ENCODE results near the gene CRYGD.
"Not testable (repeated sequence)": the region's sequence is repeated elsewhere in the genome, so short reads cannot be mapped to it uniquely, and the experiment has no call there.

CRYGD gene

DNA sequence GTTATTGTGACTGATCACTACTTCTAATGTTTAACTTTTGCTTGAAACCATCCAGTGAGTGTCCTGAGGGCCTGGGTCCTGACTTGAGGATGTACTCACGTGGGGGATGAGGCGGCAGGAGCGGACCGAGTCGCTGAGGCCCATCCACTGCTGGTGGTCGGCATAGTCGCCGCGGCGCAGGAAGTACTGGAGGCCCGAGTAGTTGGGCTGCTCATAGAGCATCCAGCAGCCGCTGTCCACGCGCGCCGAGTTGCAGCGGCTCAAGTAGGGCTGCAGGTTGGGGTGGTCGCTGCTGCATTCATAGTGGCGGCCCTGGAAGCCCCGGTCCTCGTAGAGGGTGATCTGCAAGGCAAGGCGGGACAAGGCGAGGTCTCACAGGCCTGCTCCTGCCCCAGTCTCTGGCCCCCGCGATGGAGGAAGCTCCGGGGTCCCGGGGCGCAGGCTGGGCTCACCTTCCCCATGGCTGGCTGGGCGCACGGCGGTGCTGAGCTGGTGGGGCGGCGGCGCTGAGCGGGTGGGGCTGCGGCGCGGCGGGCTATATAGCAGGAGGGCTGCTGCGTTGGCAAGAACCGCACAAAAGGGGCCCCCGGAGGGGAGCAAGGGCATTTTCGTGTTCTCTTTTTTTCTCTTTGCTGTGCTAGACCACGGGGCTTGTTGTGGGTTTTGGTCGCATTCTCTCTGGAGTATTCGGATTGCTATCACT, at the start of gene CRYGD:
Gene CRYGD, minus strand, starts transcription at position 512 of the 703 bp plus-strand sequence. Its CDS starts 51 bp downstream, at position 461.
- not testable (repeated sequence) for DNase-seq (ENCODE audit: low spot score)

DNA sequence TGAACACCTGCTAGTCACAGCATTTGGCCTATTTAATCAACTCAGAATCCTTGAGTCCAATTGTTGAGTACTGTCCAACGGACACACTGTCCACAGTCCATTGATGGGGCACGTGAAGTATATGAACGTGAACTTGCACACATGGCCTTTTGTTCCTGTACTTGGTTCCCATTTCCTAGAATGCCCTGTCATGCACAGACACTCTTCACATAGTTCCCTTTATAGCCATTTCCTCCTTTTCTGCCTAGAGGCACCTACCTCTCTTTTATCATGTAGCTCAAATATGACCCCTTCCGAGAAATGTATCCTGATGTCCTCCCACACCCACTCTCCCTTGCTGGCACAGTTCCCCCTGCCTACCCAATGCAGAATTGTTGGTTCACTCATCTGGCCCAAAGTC, 47.8 kb upstream of the CRYGD start:
- DNase-seq (ENCODE audit: low spot score), result no peak

DNA sequence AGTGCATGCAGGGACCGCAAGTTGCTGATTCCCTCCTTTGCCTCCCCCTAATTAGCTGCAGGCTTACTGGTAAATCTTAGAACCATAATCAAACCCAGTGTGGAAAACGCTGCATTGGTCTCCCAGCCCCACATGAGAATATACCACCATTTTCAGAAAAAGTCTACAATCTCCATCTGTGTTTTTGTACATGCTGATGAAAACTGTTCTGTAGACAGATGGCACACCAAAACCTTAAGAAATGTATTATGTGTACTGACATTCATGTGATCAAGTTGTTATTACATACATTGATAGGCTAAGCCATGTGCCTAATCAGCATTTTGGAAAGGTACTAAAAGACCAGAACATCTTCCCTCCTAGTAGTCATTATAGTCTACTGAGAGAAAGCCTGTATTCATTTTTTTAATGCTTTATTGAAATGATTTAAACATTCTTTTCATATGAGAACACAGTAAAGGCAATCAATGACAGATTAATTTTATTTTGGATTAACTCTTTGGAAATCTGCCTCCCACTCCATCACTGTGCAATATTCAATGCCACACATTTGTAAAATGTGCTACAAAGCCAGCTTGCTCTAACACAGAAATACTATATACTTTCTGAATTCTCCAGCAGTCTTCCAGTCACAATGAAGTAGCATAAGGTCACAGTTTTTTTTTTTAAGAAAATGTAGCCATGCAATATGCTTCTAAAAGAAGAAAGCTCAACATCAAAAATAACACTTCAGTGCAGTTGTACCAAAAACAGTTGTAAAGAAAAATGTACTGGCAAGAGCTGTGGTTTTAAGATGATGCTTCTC, 40.8 kb upstream of the CRYGD start:
- no peak for DNase-seq (ENCODE audit: low spot score)

DNA sequence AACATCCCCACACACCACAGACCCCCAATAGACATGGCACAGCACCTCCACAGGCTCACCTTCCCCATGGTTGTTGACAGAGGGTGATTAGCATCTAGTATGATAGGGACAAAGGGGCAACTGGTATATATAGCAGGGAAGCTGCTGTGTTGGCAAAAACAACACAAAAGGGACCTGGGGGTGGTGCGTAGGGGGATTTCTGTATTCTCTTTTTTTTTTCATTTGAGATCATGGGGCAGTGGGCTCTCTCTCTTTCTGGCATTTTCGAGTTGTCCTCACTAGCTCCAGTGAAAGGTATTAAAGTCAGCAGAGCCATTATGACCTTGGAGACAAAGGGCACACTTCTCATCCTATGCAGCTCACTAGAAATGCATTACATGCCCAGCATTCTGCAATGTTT, 39.2 kb upstream of the CRYGD start, which contains the start of gene CRYGA:
Gene CRYGA, minus strand, starts transcription at position 101 of the 400 bp plus-strand sequence. Its CDS starts 33 bp downstream, at position 68.
- DNase-seq (ENCODE audit: low spot score), result no peak

DNA sequence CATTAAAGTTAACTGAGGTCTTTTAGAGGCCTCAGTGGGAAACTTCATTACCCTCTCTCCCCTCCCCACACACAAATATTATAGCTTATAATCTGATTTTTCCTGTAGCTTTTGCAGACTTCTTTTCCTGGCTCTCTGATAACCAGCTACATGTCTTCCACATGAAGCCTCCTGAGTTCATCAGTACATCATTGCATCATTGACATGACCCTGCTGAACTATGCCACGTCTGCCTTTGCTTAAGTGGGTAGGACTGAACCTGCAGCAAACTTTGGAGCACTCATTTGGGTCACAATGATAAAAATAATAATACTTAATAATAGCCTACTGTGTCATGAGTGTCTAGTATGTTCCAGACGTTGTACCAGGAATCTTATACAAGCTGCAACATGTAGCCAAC, 32.1 kb upstream of the CRYGD start:
- no peak for DNase-seq (ENCODE audit: low spot score)

DNA sequence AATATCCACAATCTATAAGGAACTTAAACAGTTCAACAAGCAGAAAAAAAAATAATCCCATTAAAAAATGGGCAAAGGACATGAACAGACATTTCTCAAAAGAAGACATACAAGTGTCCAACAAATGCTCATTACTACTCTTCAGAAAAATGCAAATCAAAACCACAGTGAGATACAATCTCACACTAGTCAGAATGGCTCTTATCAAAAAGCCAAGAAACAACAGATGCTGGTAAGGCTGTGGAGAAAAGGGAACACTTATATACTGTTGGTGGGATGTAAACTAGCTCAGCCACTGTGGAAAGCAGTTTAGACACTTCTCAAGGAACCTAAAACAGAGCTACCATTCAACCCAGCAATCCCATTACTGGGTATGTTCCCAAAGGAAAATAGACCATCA, 28.8 kb upstream of the CRYGD start:
- no peak for DNase-seq (ENCODE audit: low spot score)

DNA sequence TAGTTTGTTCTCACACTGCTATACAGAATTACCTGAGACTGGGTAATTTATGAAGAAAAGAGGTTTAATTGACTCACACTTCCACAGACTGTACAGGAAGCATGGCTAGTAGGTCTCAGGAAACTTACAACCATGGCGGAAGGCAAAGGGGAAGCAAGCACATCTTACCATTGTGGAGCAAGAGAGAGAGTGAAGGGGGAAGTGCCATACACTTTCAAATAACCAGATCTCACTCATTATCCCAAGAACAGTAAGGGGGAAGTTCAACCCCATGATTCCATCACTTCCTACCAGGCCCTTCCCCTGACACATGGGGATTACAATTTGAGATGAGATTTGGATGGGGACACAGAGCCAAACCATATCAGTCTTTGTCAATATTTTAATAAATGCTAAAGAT, 26.6 kb upstream of the CRYGD start:
- DNase-seq (ENCODE audit: low spot score), result no peak

DNA sequence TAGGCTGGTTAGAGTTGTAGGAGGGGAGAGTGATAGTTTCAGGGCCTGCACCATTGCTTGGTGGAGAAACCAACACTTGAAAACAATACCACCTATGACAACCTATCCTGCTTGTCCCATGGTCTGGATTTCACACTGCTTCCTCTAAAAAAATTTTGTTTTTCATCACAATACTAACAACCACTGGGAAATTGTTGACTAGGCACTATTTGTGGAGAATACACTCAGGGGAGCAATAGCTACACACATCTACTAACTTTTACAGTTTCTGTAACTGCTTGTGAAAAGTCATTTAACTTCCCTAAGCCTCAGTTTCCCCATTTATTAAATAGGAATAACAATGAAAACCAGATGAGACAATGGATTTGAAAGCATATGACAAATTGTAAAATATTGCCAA, 25.8 kb upstream of the CRYGD start:
- no peak for DNase-seq (ENCODE audit: low spot score)

DNA sequence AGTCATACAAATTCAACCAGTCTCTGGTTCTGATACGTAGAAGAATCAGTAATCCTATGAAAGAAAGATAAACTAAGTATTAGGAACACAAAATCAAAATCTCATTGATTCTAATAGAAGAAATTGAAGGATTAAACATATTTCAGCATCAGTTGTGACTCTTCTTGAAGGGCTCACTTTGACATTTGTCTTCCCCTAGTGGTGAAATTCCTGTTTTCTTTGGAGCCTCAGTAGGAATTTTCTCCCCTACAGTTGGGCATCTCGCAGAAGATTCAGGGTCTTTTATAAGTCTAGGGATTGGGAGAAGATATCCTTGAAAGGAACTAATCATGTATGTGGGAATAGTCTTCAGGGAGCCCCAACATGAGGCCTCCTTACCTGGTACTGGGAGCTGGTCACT, 24.5 kb upstream of the CRYGD start:
- DNase-seq (ENCODE audit: low spot score), result no peak

DNA sequence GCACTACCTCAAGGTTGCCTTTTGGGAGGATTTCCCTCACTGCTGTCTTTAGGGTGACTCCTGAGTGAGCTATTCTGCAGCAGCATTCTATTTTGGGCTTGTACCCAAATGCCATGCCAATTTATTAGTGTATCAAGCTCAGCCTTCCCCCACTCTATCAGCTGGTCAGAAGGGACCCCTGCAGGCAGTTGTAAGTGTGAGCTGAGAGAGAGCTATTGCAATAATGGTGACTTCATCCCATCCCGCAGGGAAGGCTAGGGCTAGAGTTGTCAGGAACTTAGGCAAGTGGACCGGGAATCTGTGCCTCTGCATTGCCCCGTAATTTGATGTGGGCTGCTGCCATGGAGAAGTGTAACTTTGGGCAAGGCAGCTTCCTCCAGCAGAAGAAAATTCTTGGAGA, 23.4 kb upstream of the CRYGD start:
- DNase-seq (ENCODE audit: low spot score), result no peak

DNA sequence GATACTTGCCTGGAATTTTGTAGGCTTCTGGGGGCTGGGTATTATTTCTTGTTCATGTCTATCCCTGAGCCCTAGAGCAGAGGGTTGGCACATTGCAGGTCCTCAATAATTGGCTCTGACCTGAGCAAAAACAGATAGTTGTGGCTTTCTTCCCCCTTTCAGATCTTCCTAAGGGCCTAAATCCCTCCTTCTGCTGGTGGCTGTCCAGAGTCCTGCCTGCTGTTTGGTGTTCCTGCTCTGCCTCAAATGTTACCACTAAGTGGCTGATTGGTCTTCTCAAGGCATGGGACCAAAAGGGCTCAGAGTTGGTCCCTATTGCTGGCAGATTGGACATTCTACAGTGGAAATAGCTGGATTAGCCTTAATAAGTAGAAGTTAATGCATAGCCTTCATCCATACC, 22.7 kb upstream of the CRYGD start:
- no peak for DNase-seq (ENCODE audit: low spot score)

DNA sequence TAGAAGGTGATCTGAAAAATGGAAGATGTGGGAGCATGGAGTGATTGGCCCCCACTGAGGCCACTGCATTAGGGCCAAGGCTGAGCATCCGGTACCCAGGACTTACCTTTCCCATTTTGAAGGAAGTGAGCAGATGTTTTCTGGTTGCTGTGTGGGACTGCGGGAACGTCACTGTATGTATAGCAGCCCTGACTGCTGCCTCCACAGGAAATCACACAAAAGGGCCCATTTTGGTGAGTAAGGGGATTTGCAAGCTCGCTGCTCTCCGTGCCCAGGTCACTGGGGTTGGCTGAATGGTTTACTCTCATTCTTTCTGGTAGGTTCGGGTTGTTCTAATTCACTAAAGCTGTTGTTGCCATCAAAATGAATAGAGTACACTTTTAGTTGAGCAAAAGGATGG, 21.7 kb upstream of the CRYGD start, which contains the start of gene CRYGB:
Gene CRYGB, minus strand, starts transcription at position 153 of the 400 bp plus-strand sequence. Its CDS starts 38 bp downstream, at position 115.
- DNase-seq (ENCODE audit: low spot score), result no peak

DNA sequence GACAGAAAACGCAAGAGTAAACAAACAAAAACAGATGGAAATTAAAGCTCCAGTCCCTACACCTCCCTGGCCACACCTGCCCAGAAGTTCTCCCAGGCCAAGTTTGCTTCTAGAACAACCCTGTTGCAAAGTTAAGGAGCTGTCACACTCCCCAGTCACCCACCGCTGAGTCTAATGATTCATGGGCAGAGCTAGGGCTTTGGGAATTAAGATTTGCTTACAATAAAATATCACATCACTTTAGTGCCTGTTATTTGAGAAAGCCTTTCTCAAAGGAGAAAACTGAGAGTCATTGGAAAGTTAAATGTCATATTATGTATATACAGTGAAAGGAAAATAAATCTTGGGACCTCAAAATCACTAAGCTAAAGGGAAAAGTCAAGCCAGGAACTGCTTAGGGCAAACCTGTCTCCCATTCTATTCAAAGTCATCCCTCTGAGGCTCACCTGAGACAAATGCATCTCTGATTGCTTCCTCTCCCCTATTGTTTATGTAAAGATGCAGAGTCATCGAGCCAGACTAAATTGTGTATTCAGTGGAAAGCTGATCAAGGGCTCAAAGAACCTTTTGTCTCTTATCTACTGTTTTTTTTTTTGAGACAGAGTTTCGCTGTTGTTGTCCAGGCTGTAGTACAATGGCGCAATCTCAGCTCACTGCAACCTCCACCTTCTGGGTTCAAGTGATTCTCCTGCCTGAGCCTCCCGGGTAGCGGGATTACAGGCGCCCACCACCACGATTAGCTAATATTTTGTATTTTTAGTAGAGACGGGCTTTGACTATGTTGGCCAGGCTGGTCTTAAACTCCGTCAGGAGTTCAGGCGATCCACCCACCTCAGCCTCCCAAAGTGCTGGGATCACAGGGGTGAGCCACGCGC, 18.8 kb upstream of the CRYGD start:
- no peak for DNase-seq (ENCODE audit: low spot score)

DNA sequence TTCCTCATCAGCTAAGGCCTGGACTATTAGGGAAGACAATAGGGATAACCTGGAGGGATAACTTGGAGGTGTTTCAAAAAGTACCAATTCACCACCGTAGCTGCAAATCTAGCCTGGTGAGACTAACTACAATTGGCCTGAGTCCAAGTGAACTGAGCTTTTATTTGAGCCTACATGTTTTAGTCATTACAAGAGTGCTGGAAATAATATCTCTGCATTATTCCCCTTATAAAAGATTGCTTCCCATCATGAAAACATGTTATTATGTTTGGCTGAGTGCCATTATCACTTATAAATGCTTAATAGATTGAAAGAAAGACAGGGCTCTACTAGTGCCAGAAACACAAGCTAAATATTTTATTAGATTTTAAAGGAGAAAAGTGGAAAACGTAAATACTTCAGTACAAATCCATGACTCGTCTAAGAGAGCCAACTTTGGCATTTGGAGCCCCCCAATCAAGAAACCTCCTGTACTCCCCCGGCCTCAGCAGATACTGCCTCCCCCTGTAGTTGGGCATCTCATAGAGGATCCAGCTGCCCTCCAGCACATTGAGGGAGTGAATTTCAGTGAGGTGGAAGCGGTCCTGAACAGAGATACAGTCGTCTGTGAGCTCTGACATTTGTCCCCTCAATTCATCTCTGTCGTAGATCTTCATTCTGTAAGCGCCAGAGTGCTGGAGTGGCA, 18.1 kb upstream of the CRYGD start:
- DNase-seq (ENCODE audit: low spot score), result no peak

DNA sequence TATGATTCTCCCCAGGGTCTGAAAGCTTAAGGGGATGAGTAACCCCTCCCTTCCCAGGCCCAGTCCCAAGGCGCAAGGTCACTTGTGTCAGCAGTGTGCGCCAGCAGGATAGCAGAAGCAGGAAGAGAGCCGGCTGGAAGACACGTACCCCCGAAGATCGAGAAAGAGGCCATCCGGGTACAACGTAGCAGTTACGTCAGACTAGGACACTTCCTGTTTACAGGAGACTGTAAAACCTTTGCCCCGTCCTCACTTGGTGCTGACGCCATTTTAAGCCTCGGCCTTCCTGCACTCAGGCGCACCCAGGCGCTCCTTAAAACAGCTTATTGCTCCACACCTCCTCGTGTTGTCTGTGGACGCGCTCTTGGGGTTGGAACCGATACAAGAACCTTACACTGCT, 15.1 kb upstream of the CRYGD start:
- DNase-seq (ENCODE audit: low spot score), result no peak

DNA sequence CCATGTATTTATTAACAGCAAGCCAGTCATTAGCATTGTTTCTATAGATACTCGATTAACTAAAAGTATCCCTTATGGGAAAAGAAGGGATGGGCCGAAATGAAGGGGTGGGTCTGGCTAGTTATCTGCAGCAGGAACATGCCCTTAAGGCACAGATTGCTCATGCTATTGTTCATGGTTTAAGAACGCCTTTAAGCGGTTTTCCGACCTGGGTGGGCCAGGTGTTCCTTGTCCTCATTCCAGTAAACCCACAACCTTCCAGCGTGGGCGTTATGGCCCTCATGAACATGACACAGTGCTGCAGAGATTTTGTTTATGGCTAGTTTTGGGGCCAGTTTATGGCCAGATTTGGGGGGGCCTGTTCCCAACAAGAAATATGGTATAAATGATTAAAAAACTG, 14.0 kb upstream of the CRYGD start:
- DNase-seq (ENCODE audit: low spot score), result not testable (repeated sequence)

DNA sequence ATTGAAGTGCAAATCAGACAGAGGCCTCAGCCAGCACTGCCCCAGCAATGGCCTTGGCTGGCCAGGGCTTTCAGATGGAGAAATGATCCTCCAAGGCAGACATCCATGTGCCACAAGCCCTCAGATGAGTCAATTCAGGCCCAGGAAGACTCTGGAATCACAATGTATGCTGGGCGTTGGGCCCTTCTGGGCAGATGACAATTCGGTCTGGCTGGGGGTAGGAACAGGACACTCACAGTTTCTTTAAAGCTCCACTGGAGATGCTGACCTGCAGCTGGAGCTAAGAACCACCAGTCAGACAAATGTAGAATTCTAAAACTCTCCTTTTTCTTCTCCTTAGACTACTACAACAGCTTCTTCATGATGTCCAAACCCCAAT, 12.4 kb upstream of the CRYGD start:
- no peak for DNase-seq (ENCODE audit: low spot score)

DNA sequence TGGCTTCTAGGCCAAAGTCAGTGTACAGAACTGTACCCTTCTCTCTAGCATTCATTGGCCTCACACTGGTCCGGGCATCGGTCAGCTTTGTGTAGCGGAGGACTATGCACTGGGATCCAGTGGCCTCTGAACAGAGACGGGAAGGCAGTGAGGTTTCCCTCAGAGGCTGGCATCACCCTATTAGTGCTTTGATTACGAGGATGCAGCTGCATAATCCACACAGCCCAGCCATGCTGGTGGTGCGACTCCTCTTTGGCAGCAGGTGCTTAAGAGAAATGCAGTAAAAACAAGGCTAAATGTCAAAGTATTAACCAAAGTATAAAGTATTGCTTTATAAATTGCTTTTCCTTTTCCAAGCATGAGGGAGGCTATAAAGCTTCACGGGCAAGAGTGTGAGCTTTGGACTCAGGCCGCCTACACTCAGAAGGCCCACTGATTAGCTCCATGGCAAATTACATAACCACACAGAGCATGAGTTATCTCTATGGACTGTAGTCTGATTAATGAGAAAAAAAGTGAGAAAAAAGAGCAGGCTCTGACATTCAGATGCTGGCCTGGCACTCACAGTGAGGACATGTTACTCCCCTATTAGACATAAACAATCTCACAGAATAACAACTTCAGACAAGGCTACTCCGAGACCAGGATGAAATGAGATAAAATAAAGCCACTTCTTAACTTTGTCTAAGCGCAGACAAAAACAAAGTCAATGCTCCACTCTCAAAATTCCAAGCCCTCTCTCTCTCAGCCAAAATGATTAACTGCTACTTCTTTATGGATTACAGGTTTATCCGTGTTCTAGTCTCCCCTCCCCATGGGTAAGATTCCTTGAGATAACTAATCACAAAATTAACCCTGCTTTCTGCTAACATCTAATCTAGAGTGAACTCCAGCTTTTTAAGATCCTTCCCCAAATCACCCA, 11.7 kb upstream of the CRYGD start:
- DNase-seq (ENCODE audit: low spot score), result no peak

DNA sequence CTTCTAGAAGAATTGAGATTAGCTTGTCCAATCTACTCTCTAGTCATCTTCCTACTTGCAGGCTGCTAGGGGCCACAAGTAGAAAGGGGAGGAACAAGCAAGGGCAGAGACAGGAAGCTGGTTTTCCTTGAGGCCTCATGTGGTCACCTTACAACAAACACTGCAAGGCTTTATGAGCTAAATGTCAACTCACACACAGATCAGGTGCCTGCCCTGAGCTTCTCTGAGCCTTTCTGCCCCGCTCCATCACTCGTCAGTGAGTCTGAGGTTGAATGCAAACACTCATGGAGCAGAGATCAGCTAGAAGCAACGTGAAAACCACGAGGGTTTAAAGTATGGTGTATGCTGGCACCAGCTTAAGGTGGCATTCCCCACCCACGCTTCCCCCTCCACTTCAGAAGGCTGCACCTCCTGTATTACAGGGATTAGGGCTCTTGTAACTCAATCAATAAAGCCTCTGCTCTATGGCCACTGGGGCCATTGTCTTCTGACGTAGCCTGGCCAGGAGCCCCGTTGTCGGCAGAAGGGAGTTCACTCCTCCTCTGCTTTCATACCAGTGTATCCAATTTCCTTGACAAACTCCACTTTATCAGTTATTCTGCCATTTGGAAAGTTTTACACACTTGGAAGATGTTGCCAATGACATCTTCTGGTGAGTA, 10.7 kb upstream of the CRYGD start:
- no peak for DNase-seq (ENCODE audit: low spot score)

DNA sequence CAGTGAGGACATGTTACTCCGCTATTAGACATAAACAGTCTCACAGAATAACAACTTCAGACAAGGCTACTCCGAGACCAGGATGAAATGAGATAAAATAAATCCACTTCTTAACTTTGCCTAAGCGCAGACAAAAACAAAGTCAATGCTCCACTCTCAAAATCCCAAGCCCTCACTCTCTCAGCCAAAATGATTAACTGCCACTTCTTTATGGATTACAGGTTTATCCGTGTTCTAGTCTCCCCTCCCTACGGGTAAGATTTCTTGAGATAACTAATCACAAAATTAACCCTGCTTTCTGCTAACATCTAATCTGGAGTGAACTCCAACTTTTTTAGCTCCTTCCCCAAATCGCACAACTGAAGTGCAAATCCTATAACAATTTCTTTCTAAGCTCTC, 6.4 kb upstream of the CRYGD start:
- DNase-seq (ENCODE audit: low spot score), result no peak

All from kidney tubule cell (primary cell).